ENCODE data around the gene UST.

- no peak for TF ChIP-seq CTCF (IDR thresholded peaks at IDR 0.05; ENCODE audit: insufficient read depth, low read length, poor library complexity, severe bottlenecking)
- TF ChIP-seq EZH2phosphoT487 (conservative IDR thresholded peaks at IDR 0.05; ENCODE audit: low read length) = no peak
Observed at GRCh38 chr6:148846778-148847761, 100.2 kb downstream of the UST start.

Data from SU-DHL-6 (cell line).